Measurements from ENCODE around the gene GXYLT1.
A peak's percentile ranks its signal among the peaks of the same experiment; 100 is the strongest.

The GXYLT1 gene

GRCh38 chr12:42104784-42105183 is 39.9 kb downstream of the GXYLT1 start:
- peak overlapping the region; percentile 5; the same call in 1 of the 2 replicates for H3K4me3 ChIP-seq (ENCODE audit: low read length)
- TF ChIP-seq, protein P1, sequence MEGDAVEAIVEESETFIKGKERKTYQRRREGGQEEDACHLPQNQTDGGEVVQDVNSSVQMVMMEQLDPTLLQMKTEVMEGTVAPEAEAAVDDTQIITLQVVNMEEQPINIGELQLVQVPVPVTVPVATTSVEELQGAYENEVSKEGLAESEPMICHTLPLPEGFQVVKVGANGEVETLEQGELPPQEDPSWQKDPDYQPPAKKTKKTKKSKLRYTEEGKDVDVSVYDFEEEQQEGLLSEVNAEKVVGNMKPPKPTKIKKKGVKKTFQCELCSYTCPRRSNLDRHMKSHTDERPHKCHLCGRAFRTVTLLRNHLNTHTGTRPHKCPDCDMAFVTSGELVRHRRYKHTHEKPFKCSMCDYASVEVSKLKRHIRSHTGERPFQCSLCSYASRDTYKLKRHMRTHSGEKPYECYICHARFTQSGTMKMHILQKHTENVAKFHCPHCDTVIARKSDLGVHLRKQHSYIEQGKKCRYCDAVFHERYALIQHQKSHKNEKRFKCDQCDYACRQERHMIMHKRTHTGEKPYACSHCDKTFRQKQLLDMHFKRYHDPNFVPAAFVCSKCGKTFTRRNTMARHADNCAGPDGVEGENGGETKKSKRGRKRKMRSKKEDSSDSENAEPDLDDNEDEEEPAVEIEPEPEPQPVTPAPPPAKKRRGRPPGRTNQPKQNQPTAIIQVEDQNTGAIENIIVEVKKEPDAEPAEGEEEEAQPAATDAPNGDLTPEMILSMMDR (IDR thresholded peaks at IDR 0.05; ENCODE audit: low read depth, low read length, poor library complexity, severe bottlenecking), result no peak
- TF ChIP-seq EZH2phosphoT487 (IDR thresholded peaks at IDR 0.05; ENCODE audit: borderline replicate concordance, low read length), result no peak
- H3K4me2 ChIP-seq (ENCODE audit: low read length), result peak overlapping the region; percentile 56
- peaks cover 15% of the 10 kb centered on the region for H3K4me1 ChIP-seq (ENCODE audit: control insufficient read depth, low read length)
- no peaks in the 10 kb centered on the region for H3K27me3 ChIP-seq (ENCODE audit: control insufficient read depth, low read length)
- no peaks in the 10 kb centered on the region for H3K9me2 ChIP-seq (replicated peaks; ENCODE audit: control insufficient read depth, low read length)
- H3K79me2 ChIP-seq (ENCODE audit: control insufficient read depth, low read length), result no peaks in the 10 kb centered on the region
- H3F3A ChIP-seq (ENCODE audit: control insufficient read depth, insufficient read depth), result peaks cover 2% of the 10 kb centered on the region; the same call in 1 of the 2 replicates
- peak overlapping the region; percentile 15; the same call in 1 of the 2 replicates for H3K27ac ChIP-seq (ENCODE audit: low read depth, low read length)
- 0 out of 2 replicates have a peak, but pooled peaks cover 2% of the 10 kb centered on the region for H4K20me1 ChIP-seq (ENCODE audit: control insufficient read depth, insufficient read depth, low read depth, low read length)
- no peaks in the 10 kb centered on the region for H3K9me3 ChIP-seq (ENCODE audit: control insufficient read depth, insufficient read depth, low read length)
- H3K36me3 ChIP-seq (ENCODE audit: control insufficient read depth, low read length), result peaks cover 11% of the 10 kb centered on the region

GRCh38 chr12:42104087-42104486 is 40.6 kb downstream of the GXYLT1 start:
- Histone ChIP-seq H3K4me2 (ENCODE audit: low read length) (peak overlapping the region; percentile 56), H3K36me3 (ENCODE audit: control insufficient read depth, low read length) (peaks cover 11% of the 10 kb centered on the region), H3F3A (ENCODE audit: control insufficient read depth, insufficient read depth) (peaks cover 2% of the 10 kb centered on the region; the same call in 1 of the 2 replicates), H4K20me1 (ENCODE audit: control insufficient read depth, insufficient read depth, low read depth, low read length) (0 out of 2 replicates have a peak, but pooled peaks cover 2% of the 10 kb centered on the region), H3K4me1 (ENCODE audit: control insufficient read depth, low read length) (peaks cover 15% of the 10 kb centered on the region), H3K4me3 (ENCODE audit: low read length) (no peak overlapping the region), H3K79me2 (ENCODE audit: control insufficient read depth, low read length) (no peaks in the 10 kb centered on the region), H3K9me2 (replicated peaks; ENCODE audit: control insufficient read depth, low read length) (no peaks in the 10 kb centered on the region), H3K27ac (ENCODE audit: low read depth, low read length) (no peak overlapping the region), H3K27me3 (ENCODE audit: control insufficient read depth, low read length) (no peaks in the 10 kb centered on the region), H3K9me3 (ENCODE audit: control insufficient read depth, insufficient read depth, low read length) (no peaks in the 10 kb centered on the region)
- no peak for TF ChIP-seq EZH2phosphoT487 (IDR thresholded peaks at IDR 0.05; ENCODE audit: borderline replicate concordance, low read length)
- TF ChIP-seq, protein P1 (IDR thresholded peaks at IDR 0.05; ENCODE audit: low read depth, low read length, poor library complexity, severe bottlenecking), result peak; percentile 42

DNA sequence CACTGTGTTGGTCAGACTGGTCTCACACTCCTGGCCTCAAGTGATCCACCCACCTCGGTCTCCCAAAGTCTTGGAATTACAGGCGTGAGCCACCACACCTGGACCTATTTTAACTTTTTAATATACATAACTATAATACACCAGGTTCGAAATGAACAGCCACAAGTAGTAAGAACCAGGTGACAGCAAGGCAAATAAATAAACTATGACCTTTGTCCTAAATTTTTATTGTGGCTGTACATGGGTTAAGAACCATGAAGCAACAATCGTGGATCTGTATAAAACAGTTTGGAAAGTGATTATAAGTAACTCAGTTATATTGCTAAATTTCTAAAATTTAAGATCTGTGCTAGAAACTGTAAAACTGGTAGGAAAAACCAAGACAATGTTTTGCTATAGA is 41.5 kb downstream of the GXYLT1 start:
- Histone ChIP-seq H3K79me2 (ENCODE audit: control insufficient read depth, low read length) (no peaks in the 10 kb centered on the region), H4K20me1 (ENCODE audit: control insufficient read depth, insufficient read depth, low read depth, low read length) (0 out of 2 replicates have a peak, but pooled peaks cover 2% of the 10 kb centered on the region), H3K9me2 (replicated peaks; ENCODE audit: control insufficient read depth, low read length) (no peaks in the 10 kb centered on the region), H3K36me3 (ENCODE audit: control insufficient read depth, low read length) (0 out of 2 replicates have a peak, but pooled peaks cover 3% of the 10 kb centered on the region), H3K27ac (ENCODE audit: low read depth, low read length) (no peak overlapping the region), H3K9me3 (ENCODE audit: control insufficient read depth, insufficient read depth, low read length) (no peaks in the 10 kb centered on the region), H3K4me3 (ENCODE audit: low read length) (no peak overlapping the region), H3K27me3 (ENCODE audit: control insufficient read depth, low read length) (no peaks in the 10 kb centered on the region), H3F3A (ENCODE audit: control insufficient read depth, insufficient read depth) (peaks cover 2% of the 10 kb centered on the region; the same call in 1 of the 2 replicates), H3K4me1 (ENCODE audit: control insufficient read depth, low read length) (peaks cover 15% of the 10 kb centered on the region), H3K4me2 (ENCODE audit: low read length) (no peak overlapping the region)
- TF ChIP-seq EZH2phosphoT487 (IDR thresholded peaks at IDR 0.05; ENCODE audit: borderline replicate concordance, low read length), result no peak
- TF ChIP-seq, protein P1 (IDR thresholded peaks at IDR 0.05; ENCODE audit: low read depth, low read length, poor library complexity, severe bottlenecking), result no peak
